Natural killer cell (primary cell): Measurements from ENCODE around the gene QARS1. TPM values are rescaled to one million over a fixed set of nuclear protein-coding genes. Genes with fewer than 3 reads are reported as not detected.

Source experiments
- ATAC-seq, 3 donors: fragments of 150-1000 bp in 2 of 3; fragments of 200-7000 bp in 1 of 3; cut with Tn5 transposase; 1 replicate in 1 of 3; 2 replicates in 2 of 3; pipeline ENCODE4 v1.10.0; 2021; ENCODE audit warnings: mild to moderate bottlenecking in 2 of 3, moderate library complexity in 2 of 3
- DNase-seq, 2 donors: peaks; one replicate each; pipeline versions ENCODE4 v3.0.0 to v3.0.0-alpha.2; 2013 to 2021; ENCODE audit warnings: mixed read lengths in 1 of 2
- H3K27ac ChIP-seq: one replicate; pipeline ENCODE4 v1.5.1; 2013; ENCODE audit warnings: mild to moderate bottlenecking, low read length
- H3K27me3 ChIP-seq: one replicate; pipeline ENCODE4 v1.6.1; 2013; ENCODE audit warnings: low read length; ENCODE audit not compliant: control insufficient read depth, insufficient read depth
- H3K36me3 ChIP-seq: one replicate; pipeline ENCODE4 v1.6.1; 2013; ENCODE audit warnings: low read length; ENCODE audit not compliant: control insufficient read depth, insufficient read depth
- H3K4me1 ChIP-seq: one replicate; pipeline ENCODE4 v1.6.1; 2013; ENCODE audit warnings: low read length; ENCODE audit not compliant: control insufficient read depth, insufficient read depth
- H3K4me3 ChIP-seq: one replicate; pipeline ENCODE4 v1.5.1; 2013; ENCODE audit warnings: low read length
- H3K9me3 ChIP-seq: one replicate; pipeline ENCODE4 v1.6.1; 2013; ENCODE audit warnings: low read length; ENCODE audit not compliant: control insufficient read depth, insufficient read depth
- H3K27ac Mint-ChIP-seq, 2 donors: one replicate each; pipeline ENCODE4 v1.8.0; 2022; ENCODE audit warnings: mild to moderate bottlenecking in 2 of 2, mixed read lengths in 2 of 2, moderate library complexity in 1 of 2
- H3K27me3 Mint-ChIP-seq, 2 donors: one replicate each; pipeline ENCODE4 v1.8.0; 2022; ENCODE audit warnings: low read depth in 2 of 2, mixed read lengths in 2 of 2
- H3K36me3 Mint-ChIP-seq: one replicate; pipeline ENCODE4 v1.8.0; 2022; ENCODE audit warnings: mixed read lengths
- H3K4me1 Mint-ChIP-seq, 2 donors: one replicate each; pipeline ENCODE4 v1.8.0; 2022; ENCODE audit warnings: mixed read lengths in 2 of 2
- H3K4me3 Mint-ChIP-seq: one replicate; pipeline ENCODE4 v1.8.0; 2022; ENCODE audit warnings: mild to moderate bottlenecking, moderate library complexity, mixed read lengths
- H3K9me3 Mint-ChIP-seq, 2 donors: one replicate each; pipeline ENCODE4 v1.8.0; 2022; ENCODE audit warnings: mixed read lengths in 2 of 2
- WGBS: methylation state at CpG from one replicate; pipeline ENCODE4 v1.1.7; 2013; ENCODE audit warnings: missing lambda C conversion rate; ENCODE audit not compliant: insufficient coverage; 5-methylcytosine and 5-hydroxymethylcytosine counted together
- intact Hi-C: fragments of 100-400 bp; cut with micrococcal nuclease; formaldehyde crosslinking; loops from one replicate; pipeline ENCODE4 v1.14.2; 2022
- total RNA-seq, 4 donors: library from RNA; stranded (reverse); fragments of 120-200 nt in 1 of 4; gene quantifications; one replicate each; pipeline versions ENCODE4 v1.2.3 to v1.2.4, GENCODE V29; 2013 to 2022
- TF ChIP-seq, protein P1 (sequence below): fragments of 200-600 bp; IDR thresholded peaks from one replicate; pipeline ENCODE4 v1.8.0; 2022; ENCODE audit warnings: antibody characterized with exemption

The QARS1 gene
- total RNA-seq, 3 donors from 2014 or later (not counting 1 experiment from before 2014, with no cell fraction given) = 250 to 280 (median 258) TPM

DNA sequence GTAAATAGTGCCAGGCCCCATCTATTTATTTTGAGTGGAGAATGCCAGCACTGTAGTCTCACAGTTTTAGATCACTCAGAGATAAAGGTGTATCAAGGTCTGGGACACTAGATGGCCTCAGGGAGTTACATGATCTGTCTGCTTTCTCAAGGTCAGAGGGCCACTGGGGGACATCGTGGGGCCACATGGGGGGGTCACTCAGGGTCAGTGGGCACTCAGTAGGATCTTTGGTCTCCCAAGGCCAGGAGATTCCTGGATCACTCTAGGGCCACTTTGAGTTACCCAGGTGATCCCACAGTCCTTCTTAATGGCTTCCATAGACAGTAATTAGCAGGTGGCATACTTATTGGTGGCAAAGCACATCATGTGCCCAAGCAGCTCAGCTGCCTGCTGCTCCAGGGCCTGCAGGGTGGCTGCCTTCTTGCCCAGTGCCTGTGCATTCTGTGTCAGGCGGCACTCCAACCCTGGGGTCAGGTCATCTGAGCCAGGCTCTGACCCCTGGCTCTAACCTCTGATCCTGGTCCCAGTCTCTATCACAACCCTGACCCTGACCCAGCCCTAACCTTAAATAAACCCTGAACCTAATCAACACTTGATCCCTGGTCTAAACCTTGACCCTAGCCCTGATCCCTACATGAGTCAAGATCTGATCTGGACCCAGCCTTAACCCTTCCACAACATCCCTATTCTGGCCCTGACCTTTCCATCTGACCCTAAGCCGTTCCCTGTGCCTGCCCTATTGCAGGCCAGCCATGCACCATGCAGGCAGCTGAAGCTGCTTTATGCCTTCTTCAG lies 30.1 kb upstream of the QARS1 start:
- ATAC-seq (no peak), DNase-seq (no peak)
- H3K4me3 Mint-ChIP-seq = no peak overlapping the region
- TF ChIP-seq, protein P1, sequence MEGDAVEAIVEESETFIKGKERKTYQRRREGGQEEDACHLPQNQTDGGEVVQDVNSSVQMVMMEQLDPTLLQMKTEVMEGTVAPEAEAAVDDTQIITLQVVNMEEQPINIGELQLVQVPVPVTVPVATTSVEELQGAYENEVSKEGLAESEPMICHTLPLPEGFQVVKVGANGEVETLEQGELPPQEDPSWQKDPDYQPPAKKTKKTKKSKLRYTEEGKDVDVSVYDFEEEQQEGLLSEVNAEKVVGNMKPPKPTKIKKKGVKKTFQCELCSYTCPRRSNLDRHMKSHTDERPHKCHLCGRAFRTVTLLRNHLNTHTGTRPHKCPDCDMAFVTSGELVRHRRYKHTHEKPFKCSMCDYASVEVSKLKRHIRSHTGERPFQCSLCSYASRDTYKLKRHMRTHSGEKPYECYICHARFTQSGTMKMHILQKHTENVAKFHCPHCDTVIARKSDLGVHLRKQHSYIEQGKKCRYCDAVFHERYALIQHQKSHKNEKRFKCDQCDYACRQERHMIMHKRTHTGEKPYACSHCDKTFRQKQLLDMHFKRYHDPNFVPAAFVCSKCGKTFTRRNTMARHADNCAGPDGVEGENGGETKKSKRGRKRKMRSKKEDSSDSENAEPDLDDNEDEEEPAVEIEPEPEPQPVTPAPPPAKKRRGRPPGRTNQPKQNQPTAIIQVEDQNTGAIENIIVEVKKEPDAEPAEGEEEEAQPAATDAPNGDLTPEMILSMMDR = no peak
- Histone ChIP-seq H3K36me3 (no peaks in the 10 kb centered on the region), H3K4me1 (peaks cover 5% of the 10 kb centered on the region), H3K27me3 (peaks cover 4% of the 10 kb centered on the region), H3K4me3 (no peak overlapping the region), H3K9me3 (no peaks in the 10 kb centered on the region), H3K27ac (no peak overlapping the region)
- H3K4me1 Mint-ChIP-seq = peaks cover 0 to 5% of the 10 kb centered on the region in 2 donors
- no peaks in the 10 kb centered on the region for H3K9me3 Mint-ChIP-seq
- H3K27ac Mint-ChIP-seq = no peak overlapping the region
- peaks cover 6 to 20% of the 10 kb centered on the region in 2 donors for H3K27me3 Mint-ChIP-seq
- intact Hi-C loops = no loop called here
- no peaks in the 10 kb centered on the region for H3K36me3 Mint-ChIP-seq
- 70% methylated on average over 3 of the region's 3 CpGs for whole genome bisulfite sequencing

DNA sequence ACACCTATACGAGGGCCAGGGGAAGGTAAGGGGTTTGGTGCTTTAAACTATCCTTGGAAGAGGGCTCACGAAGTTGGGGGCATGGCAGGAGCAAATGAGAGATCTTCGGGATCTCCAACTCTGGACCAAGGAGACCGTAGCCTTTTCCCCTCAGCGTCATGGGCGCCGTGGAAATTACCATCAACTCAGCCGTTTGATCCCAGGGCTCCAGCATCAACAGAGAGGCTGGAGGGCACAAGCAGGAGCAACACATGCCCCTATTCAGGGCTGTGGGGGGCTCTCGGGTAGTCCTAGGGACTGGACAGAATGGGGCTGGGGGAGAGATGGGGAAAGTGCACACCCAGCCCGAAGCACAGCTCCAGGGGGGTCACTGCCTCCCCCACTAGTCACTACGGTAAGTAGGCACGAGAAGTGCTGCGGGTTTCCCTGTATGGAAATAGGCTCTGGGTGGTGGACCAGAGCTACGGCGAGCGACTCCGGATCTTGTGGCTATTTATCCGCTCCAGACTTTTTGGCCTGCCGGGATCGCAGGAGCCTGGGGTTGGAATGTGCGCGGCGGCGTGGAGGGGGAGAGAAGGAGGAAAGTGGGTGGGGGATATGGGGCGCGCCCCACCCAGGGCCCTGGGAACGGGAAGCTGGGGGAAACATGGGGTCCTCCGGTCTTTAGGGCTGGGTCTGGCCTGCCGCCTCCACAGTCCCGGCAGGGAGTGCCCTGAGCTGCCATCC lies 28.8 kb upstream of the QARS1 start:
- no peak overlapping the region for H3K4me3 ChIP-seq
- no peak for DNase-seq
- no peaks in the 10 kb centered on the region for H3K9me3 ChIP-seq
- TF ChIP-seq, protein P1 = no peak
- H3K4me1 ChIP-seq = peaks cover 5% of the 10 kb centered on the region
- intact Hi-C loops = no loop called here
- Mint-ChIP-seq H3K27ac (no peak overlapping the region), H3K27me3 (peaks cover 6 to 20% of the 10 kb centered on the region in 2 donors), H3K9me3 (no peaks in the 10 kb centered on the region), H3K4me3 (no peak overlapping the region), H3K4me1 (peaks cover 0 to 5% of the 10 kb centered on the region in 2 donors), H3K36me3 (no peaks in the 10 kb centered on the region)
- H3K27ac ChIP-seq = no peak overlapping the region
- H3K36me3 ChIP-seq = no peaks in the 10 kb centered on the region
- 16% methylated on average over 29 of the region's 30 CpGs for WGBS
- peaks cover 4% of the 10 kb centered on the region for H3K27me3 ChIP-seq
- no peak for ATAC-seq

GRCh38 chr3:49132437-49133225 lies 28.1 kb upstream of the QARS1 start, which contains the start of gene LAMB2:
LAMB2 (minus strand) TSS chr3:49133050; CDS start chr3:49132867, 183 bp downstream.
- H3K4me1 Mint-ChIP-seq = peaks cover 0 to 5% of the 10 kb centered on the region in 2 donors
- peaks cover 5% of the 10 kb centered on the region for H3K4me1 ChIP-seq
- no peak within 1 kb of the TSS for H3K27ac Mint-ChIP-seq
- intact Hi-C loops = no loop called here
- no peak for ATAC-seq
- no peak within 1 kb of the TSS for H3K4me3 Mint-ChIP-seq
- H3K27me3 ChIP-seq = peaks cover 4% of the 10 kb centered on the region
- H3K27ac ChIP-seq = no peak within 1 kb of the TSS
- TF ChIP-seq, protein P1 = no peak
- WGBS = 47% methylated on average over 26 of the region's 28 CpGs
- no peak for DNase-seq
- H3K36me3 Mint-ChIP-seq = no peaks in the 10 kb centered on the region
- H3K9me3 Mint-ChIP-seq = no peaks in the 10 kb centered on the region
- no peak within 1 kb of the TSS for H3K4me3 ChIP-seq
- peaks cover 4 to 20% of the 10 kb centered on the region in 2 donors for H3K27me3 Mint-ChIP-seq
- H3K9me3 ChIP-seq = no peaks in the 10 kb centered on the region
- H3K36me3 ChIP-seq = no peaks in the 10 kb centered on the region
